ENCODE results near the gene METTL9.
"Not testable (repeated sequence)": the region's sequence is repeated elsewhere in the genome, so short reads cannot be mapped to it uniquely, and the experiment has no call there.

DNA sequence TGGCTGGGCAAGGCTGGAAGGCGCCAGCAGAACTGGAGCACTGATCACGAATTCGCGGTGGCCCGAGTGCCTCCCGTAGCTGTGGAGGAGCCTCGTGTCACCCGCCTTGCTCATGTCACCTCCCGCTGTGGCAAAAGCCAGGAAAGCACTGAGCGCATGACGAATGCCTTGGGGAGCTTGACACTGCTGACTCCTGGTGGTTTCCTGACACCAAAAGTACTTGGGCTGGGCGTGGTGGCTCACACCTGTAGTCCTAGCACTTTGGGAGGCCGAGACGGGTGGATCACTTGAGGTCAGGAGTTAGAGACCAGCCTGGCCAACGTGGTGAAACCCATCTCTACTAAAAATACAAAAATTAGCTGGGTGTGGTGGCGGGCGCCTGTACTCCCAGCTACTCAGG lies 47.8 kb upstream of the METTL9 start:
- TF ChIP-seq, protein P1, sequence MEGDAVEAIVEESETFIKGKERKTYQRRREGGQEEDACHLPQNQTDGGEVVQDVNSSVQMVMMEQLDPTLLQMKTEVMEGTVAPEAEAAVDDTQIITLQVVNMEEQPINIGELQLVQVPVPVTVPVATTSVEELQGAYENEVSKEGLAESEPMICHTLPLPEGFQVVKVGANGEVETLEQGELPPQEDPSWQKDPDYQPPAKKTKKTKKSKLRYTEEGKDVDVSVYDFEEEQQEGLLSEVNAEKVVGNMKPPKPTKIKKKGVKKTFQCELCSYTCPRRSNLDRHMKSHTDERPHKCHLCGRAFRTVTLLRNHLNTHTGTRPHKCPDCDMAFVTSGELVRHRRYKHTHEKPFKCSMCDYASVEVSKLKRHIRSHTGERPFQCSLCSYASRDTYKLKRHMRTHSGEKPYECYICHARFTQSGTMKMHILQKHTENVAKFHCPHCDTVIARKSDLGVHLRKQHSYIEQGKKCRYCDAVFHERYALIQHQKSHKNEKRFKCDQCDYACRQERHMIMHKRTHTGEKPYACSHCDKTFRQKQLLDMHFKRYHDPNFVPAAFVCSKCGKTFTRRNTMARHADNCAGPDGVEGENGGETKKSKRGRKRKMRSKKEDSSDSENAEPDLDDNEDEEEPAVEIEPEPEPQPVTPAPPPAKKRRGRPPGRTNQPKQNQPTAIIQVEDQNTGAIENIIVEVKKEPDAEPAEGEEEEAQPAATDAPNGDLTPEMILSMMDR (conservative IDR thresholded peaks at IDR 0.05), result not testable (repeated sequence)
- not testable (repeated sequence) for TF ChIP-seq ZFX (IDR thresholded peaks at IDR 0.05)
